ENCODE data around the gene UBA7.

The UBA7 gene, protein sequence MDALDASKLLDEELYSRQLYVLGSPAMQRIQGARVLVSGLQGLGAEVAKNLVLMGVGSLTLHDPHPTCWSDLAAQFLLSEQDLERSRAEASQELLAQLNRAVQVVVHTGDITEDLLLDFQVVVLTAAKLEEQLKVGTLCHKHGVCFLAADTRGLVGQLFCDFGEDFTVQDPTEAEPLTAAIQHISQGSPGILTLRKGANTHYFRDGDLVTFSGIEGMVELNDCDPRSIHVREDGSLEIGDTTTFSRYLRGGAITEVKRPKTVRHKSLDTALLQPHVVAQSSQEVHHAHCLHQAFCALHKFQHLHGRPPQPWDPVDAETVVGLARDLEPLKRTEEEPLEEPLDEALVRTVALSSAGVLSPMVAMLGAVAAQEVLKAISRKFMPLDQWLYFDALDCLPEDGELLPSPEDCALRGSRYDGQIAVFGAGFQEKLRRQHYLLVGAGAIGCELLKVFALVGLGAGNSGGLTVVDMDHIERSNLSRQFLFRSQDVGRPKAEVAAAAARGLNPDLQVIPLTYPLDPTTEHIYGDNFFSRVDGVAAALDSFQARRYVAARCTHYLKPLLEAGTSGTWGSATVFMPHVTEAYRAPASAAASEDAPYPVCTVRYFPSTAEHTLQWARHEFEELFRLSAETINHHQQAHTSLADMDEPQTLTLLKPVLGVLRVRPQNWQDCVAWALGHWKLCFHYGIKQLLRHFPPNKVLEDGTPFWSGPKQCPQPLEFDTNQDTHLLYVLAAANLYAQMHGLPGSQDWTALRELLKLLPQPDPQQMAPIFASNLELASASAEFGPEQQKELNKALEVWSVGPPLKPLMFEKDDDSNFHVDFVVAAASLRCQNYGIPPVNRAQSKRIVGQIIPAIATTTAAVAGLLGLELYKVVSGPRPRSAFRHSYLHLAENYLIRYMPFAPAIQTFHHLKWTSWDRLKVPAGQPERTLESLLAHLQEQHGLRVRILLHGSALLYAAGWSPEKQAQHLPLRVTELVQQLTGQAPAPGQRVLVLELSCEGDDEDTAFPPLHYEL

DNA sequence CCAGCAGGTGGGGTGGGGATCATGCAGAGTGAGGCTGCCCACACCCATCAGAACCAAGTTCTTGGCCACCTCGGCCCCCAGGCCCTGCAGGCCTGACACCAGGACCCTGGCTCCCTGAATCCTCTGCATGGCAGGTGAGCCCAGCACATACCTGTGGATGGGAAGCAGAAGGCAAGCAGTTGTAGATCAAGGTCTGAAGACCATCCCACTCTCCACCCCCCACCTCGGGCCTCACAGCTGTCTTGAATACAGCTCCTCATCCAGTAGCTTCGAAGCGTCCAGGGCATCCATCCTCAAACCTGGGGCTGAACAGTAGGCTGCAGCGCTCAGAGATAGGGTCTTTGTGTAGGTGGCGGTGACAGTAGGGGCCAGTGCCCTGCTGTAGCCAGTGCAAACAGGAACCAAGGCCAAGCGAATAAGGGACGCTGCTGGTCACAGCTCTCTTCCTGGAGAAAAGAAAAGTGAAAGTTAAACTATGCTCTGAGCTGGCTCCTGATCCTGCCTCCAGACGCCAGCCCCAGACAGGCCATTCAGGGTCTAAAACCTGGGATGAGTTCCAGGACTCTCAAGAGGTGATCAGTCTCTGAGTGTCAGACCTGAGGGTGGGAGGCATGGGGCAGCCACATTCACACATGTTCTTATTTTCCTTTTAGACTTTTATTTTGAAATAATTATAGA is at the start of gene UBA7:
UBA7 (minus strand) TSS at position 457 of the 678 bp plus-strand sequence; CDS start at position 291, 166 bp downstream.
- Histone ChIP-seq H3K36me3 (ENCODE audit: insufficient read depth, low read length) (no peaks in the 10 kb centered on the region), H3K27ac (0 out of 2 replicates have a peak within 1 kb of the TSS, but pooled peaks have one; percentile 9), H3K9ac (ENCODE audit: insufficient read length) (peak within 1 kb of the TSS; percentile 26), H3K9me3 (ENCODE audit: low read depth, low read length) (no peaks in the 10 kb centered on the region), H3K4me3 (no peak within 1 kb of the TSS)
- TF ChIP-seq EZH2 (IDR thresholded peaks at IDR 0.05) = no peak
- TF ChIP-seq POLR2AphosphoS5 (IDR thresholded peaks at IDR 0.05; ENCODE audit: borderline replicate concordance, low read depth, low read length) = no peak
- no peak for TF ChIP-seq FOXP2 (optimal IDR thresholded peaks at IDR 0.05; ENCODE audit: control extremely low read depth, extremely low read length, insufficient read depth)
- no peak for DNase-seq (ENCODE audit: low read depth, low spot score)

DNA sequence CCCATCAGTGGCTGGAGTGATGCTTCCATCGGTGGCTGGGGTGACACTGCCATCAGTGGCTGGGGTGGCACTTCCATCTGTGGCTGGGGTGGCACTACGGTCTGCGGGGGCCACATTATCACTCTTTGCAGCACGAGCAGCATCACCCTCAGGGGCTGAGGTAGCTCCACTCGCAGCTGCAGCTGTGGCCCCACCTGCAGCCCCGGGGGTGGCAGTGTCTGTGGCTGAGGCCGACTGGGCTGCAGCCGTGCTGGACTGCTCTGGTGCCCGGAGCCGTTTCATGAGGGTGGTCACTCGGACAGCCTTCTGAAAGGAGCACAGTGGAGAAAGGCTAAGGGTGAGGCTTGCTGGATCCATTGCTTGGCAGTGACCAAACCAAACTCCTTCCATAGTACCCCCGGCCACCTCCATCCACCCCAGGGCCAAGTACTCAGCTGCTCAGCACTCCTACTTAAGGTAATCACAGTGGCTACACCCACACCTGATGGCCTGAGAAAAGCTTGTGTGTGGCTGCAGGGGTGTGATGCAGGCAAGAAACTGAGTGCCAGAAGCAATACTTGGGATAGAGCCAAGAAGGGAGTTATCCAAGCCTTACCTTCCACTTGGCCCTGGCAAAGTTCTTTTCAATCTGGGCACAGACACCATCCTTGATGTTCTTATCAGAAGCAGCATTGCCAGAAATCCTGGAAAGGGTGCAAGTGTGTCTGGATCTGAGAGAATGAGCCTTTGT is 46.0 kb upstream of the UBA7 start:
- H3K9ac ChIP-seq (ENCODE audit: insufficient read length) = no peak overlapping the region
- no peak for TF ChIP-seq EZH2 (IDR thresholded peaks at IDR 0.05)
- TF ChIP-seq FOXP2 (optimal IDR thresholded peaks at IDR 0.05; ENCODE audit: control extremely low read depth, extremely low read length, insufficient read depth) = no peak
- no peak for TF ChIP-seq POLR2AphosphoS5 (IDR thresholded peaks at IDR 0.05; ENCODE audit: borderline replicate concordance, low read depth, low read length)
- no peak overlapping the region for H3K4me3 ChIP-seq
- H3K9me3 ChIP-seq (ENCODE audit: low read depth, low read length) = no peaks in the 10 kb centered on the region
- DNase-seq (ENCODE audit: low read depth, low spot score) = no peak
- H3K27ac ChIP-seq = no peak overlapping the region
- no peaks in the 10 kb centered on the region for H3K36me3 ChIP-seq (ENCODE audit: insufficient read depth, low read length)

DNA sequence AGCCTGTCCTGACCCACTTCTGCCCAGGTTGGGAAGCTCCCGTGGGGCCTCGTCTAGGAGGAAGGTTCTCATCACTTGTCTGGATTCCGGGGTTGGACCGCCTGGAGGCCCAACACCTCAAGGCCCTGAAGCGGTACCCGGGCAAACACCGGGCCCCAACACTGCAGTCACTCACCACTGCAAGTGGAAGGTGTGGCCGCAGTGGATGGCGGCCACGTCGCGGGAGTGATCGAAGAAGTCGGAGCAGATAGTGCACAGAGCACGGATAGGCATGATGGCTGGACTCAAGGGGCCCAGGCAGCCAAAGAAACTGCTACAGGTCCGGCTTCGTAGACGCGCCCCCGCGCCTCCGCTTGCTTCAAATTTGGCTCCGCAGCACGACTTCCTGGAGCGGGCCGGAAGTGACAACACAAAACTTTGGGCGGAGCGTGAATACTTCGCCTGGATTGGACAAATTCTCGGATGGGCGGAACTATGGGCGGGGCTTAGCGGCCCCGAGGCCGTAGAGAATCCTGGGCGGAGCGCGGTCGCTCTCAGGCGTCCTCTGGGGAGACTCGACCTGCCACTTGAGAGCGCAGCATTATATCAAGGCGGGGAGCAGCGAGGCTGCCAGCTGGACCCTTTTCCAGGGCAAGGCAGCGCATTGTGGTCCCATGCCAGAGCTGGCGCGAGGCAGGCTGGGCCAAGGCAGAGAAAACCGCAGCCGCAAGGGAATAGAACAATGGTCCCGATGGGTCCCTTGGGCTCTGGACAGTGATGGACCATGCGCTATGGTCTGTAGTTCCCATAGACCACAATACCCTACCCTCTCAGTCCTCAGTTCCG is 42.6 kb upstream of the UBA7 start, which contains the start of gene TRAIP:
TRAIP (minus strand) TSS at position 384 of the 825 bp plus-strand sequence; CDS start at position 273, 111 bp downstream.
- H3K27ac ChIP-seq = no peak within 1 kb of the TSS
- peak; percentile 53 for DNase-seq (ENCODE audit: low read depth, low spot score)
- H3K4me3 ChIP-seq = peak within 1 kb of the TSS; percentile 86
- H3K9me3 ChIP-seq (ENCODE audit: low read depth, low read length) = no peaks in the 10 kb centered on the region
- peak within 1 kb of the TSS; percentile 81 for H3K9ac ChIP-seq (ENCODE audit: insufficient read length)
- TF ChIP-seq POLR2AphosphoS5 (IDR thresholded peaks at IDR 0.05; ENCODE audit: borderline replicate concordance, low read depth, low read length) (peak; percentile 78; the same call in 1 of the 2 replicates), FOXP2 (optimal IDR thresholded peaks at IDR 0.05; ENCODE audit: control extremely low read depth, extremely low read length, insufficient read depth) (no peak)
- H3K36me3 ChIP-seq (ENCODE audit: insufficient read depth, low read length) = no peaks in the 10 kb centered on the region

DNA sequence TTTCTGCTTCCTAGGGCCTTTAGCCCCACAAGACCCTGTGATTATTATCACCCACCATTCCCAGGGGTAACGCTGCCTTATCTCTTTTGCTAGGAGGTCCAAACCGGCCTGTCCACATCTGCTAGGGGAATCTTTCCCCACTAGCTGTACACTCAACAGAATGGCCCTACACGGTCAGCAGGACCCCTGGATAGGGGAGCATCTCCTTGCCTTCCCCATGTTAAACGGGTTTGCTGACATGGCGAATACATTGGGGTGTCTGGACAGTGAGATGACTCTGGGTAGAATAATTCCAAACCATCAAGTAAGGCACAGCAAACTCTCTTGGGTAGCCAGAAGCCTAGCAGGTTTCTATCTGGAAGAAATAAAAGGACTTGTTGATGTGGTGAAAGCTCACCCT is 41.9 kb upstream of the UBA7 start:
- TF ChIP-seq EZH2 (IDR thresholded peaks at IDR 0.05) (no peak), POLR2AphosphoS5 (IDR thresholded peaks at IDR 0.05; ENCODE audit: borderline replicate concordance, low read depth, low read length) (no peak), FOXP2 (optimal IDR thresholded peaks at IDR 0.05; ENCODE audit: control extremely low read depth, extremely low read length, insufficient read depth) (no peak)
- DNase-seq (ENCODE audit: low read depth, low spot score) = no peak
- peak overlapping the region; percentile 81 for H3K9ac ChIP-seq (ENCODE audit: insufficient read length)
- peak overlapping the region; percentile 86 for H3K4me3 ChIP-seq
- H3K27ac ChIP-seq = no peak overlapping the region
- no peaks in the 10 kb centered on the region for H3K36me3 ChIP-seq (ENCODE audit: insufficient read depth, low read length)
- H3K9me3 ChIP-seq (ENCODE audit: low read depth, low read length) = no peaks in the 10 kb centered on the region

DNA sequence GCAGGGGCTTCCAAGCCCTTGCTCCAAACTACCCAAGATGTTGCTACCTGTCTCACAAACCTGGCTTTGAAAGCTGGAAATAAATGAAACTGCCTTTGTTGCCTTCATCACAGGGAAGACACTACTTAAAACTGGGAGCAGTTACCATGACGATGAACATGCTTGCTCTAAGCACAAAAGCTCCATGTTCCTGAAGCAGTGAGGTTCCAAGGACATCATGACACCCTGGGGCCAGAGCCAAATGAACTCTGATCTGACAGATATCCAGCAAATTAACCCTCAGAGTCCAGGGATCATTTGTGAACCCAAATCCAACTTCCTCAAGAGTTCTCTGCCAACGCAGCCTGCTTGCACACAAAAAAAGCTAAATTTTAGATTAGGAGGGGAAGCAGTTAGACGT is 31.9 kb upstream of the UBA7 start:
- no peaks in the 10 kb centered on the region; the same call in 1 of the 2 replicates for H3K36me3 ChIP-seq (ENCODE audit: insufficient read depth, low read length)
- no peak for DNase-seq (ENCODE audit: low read depth, low spot score)

DNA sequence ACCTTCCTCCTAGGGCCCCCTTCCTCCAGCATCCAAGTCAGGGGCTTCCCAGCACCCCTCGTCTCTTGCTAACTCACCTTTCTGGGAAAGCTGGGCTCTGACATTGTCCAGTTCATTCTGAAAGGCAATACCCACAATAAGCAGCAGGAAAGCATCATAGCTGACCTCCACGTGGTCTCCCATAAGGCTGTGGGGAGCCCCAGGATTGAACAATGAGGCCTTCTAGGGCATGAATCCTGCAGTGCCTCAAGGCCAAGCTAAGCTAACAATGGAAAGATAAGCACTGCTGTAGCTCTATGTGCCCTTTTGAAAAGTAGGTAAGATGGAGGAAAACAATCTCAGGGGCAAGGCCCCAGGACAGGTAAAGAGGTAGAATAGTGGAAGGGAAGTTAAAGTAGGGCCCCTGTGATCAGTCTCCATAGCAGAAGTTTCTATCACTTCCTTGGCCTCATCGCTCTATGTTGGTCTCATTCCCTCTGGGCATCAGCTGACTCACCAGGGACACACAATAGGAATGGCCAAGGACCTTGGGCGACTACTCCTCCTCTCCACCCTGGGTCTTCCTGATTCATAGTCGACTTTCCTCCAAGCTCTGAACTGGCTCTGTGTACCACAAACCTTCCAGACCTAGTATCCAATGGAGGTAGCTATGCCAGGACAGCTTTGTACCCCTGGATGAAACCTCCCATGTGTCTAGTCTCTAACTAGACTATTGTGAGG is 30.9 kb upstream of the UBA7 start:
- no peaks in the 10 kb centered on the region; the same call in 1 of the 2 replicates for H3K36me3 ChIP-seq (ENCODE audit: insufficient read depth, low read length)
- no peak overlapping the region for H3K9ac ChIP-seq (ENCODE audit: insufficient read length)
- TF ChIP-seq POLR2AphosphoS5 (IDR thresholded peaks at IDR 0.05; ENCODE audit: borderline replicate concordance, low read depth, low read length) (no peak), FOXP2 (optimal IDR thresholded peaks at IDR 0.05; ENCODE audit: control extremely low read depth, extremely low read length, insufficient read depth) (no peak), EZH2 (IDR thresholded peaks at IDR 0.05) (no peak)
- DNase-seq (ENCODE audit: low read depth, low spot score) = no peak
- H3K4me3 ChIP-seq = no peak overlapping the region
- no peak overlapping the region for H3K27ac ChIP-seq
- H3K9me3 ChIP-seq (ENCODE audit: low read depth, low read length) = no peaks in the 10 kb centered on the region

More for the DNA sequence above, 31.9 kb upstream of the UBA7 start:
- Histone ChIP-seq H3K4me3 (no peak overlapping the region), H3K9me3 (ENCODE audit: low read depth, low read length) (no peaks in the 10 kb centered on the region), H3K9ac (ENCODE audit: insufficient read length) (no peak overlapping the region), H3K27ac (no peak overlapping the region)
- TF ChIP-seq EZH2 (IDR thresholded peaks at IDR 0.05) = no peak
- TF ChIP-seq POLR2AphosphoS5 (IDR thresholded peaks at IDR 0.05; ENCODE audit: borderline replicate concordance, low read depth, low read length) = no peak
- TF ChIP-seq FOXP2 (optimal IDR thresholded peaks at IDR 0.05; ENCODE audit: control extremely low read depth, extremely low read length, insufficient read depth) = no peak

Measured in SK-N-MC (cell line).